ENCODE measurements around the gene GDAP1L1.

- TF ChIP-seq CTCF (IDR thresholded peaks at IDR 0.05) (peak; percentile 96 to 99 (median 98)), POLR2A (IDR thresholded peaks at IDR 0.05) (peak in 1 of 2 donors; percentile 56)
Measured at GRCh38 chr20:44310664-44311639, 63.8 kb downstream of the GDAP1L1 start, which contains the start of gene FITM2.

All from uterus (tissue), 2 donors.